ENCODE results near the gene LRPAP1.
"Not testable (repeated sequence)": the region's sequence is repeated elsewhere in the genome, so short reads cannot be mapped to it uniquely, and the experiment has no call there.

The LRPAP1 gene

GRCh38 chr4:3471098-3471760 is 61.0 kb downstream of the LRPAP1 start:
- no peak for DNase-seq

- DNase-seq: no peak
Measured at GRCh38 chr4:3470244-3471097, 61.8 kb downstream of the LRPAP1 start.

- DNase-seq: no peak
Measured at GRCh38 chr4:3469386-3470243, 62.6 kb downstream of the LRPAP1 start.

- no peak for DNase-seq
Measured at GRCh38 chr4:3468804-3469203, 63.4 kb downstream of the LRPAP1 start.

GRCh38 chr4:3468154-3468553 is 64.1 kb downstream of the LRPAP1 start:
- DNase-seq: no peak

- no peak for DNase-seq
Measured at GRCh38 chr4:3467601-3468031, 64.6 kb downstream of the LRPAP1 start.

GRCh38 chr4:3466691-3467600 is 65.3 kb downstream of the LRPAP1 start:
- DNase-seq: no peak

GRCh38 chr4:3465698-3466671 is 66.2 kb downstream of the LRPAP1 start:
- DNase-seq: no peak

- no peak for DNase-seq
Measured at GRCh38 chr4:3464911-3465697, 67.1 kb downstream of the LRPAP1 start.

- no peak for DNase-seq
Measured at GRCh38 chr4:3464349-3464905, 67.8 kb downstream of the LRPAP1 start.

GRCh38 chr4:3463556-3464348 is 68.5 kb downstream of the LRPAP1 start:
- DNase-seq: no peak

- no peak for DNase-seq
Measured at GRCh38 chr4:3462790-3463415, 69.3 kb downstream of the LRPAP1 start, which contains the start of gene DOK7. Gene DOK7 (plus strand): TSS chr4:3463306. CDS start chr4:3463376, 70 bp downstream.

GRCh38 chr4:3462321-3462789 is 69.9 kb downstream of the LRPAP1 start:
- DNase-seq: no peak

GRCh38 chr4:3461515-3462291 is 70.5 kb downstream of the LRPAP1 start:
- DNase-seq: no peak

- no peak for DNase-seq
Measured at GRCh38 chr4:3460926-3461325, 71.3 kb downstream of the LRPAP1 start.

- DNase-seq: not testable (repeated sequence)
Measured at GRCh38 chr4:3459156-3459555, 73.1 kb downstream of the LRPAP1 start.

- no peak for DNase-seq
Measured at GRCh38 chr4:3458371-3458770, 73.9 kb downstream of the LRPAP1 start.

Measured in CD4-positive, alpha-beta T cell treated with Interleukin-4 for 1 hour (primary cell).